K562 (cell line): Measurements from ENCODE around the gene TKTL2. TPM values are rescaled to one million over a fixed set of nuclear protein-coding genes. Genes with fewer than 3 reads are reported as not detected.

Experiments used
- ATAC-seq: fragments of 200-7000 bp; cut with Tn5 transposase; 3 replicates; pipeline ENCODE4 v1.9.1; 2020; ENCODE audit warnings: moderate library complexity
- BruUV-seq: library from RNA; stranded (reverse); fragments of 400-500 nt; replicated peaks from 2 replicates; lab custom pipeline; 2021; lab: Mats Ljungman, UMichigan
- CTCF ChIA-PET: fragments of 300-600 bp; formaldehyde crosslinking; extraction: SDS; loops from one replicate; lab custom pipeline; 2021; ENCODE audit warnings: low intra/inter-chr PET ratio; lab: Yijun Ruan, JAX
- POLR2A ChIA-PET: fragments of 300-600, 350-650 bp; sonication (Branson Sonifier 250); formaldehyde crosslinking; extraction: SDS; loops from one replicate; lab custom pipeline; 2021; ENCODE audit warnings: antibody characterized with exemption, inconsistent platforms; lab: Yijun Ruan, JAX
- DNase-seq, 4 experiments: peaks; one replicate each; pipeline versions ENCODE4 v3.0.0 to v3.0.0-alpha.2; 2011 to 2018; ENCODE audit warnings: low spot score in 3 of 4, mixed read lengths in 3 of 4; ENCODE audit errors: extremely low read depth in 1 of 4
- FAIRE-seq: peaks from 2 replicates; lab custom pipeline; 2011; peaks lifted over from hg19 to GRCh38; lab: Jason Lieb, UNC
- H2AFZ ChIP-seq: 2 replicates; pipeline ENCODE4 v1.6.0; 2011; ENCODE audit warnings: low read depth, low read length, control low read depth, inconsistent platforms
- H3K27ac ChIP-seq: fragments of 200-600 bp; 3 replicates; pipeline ENCODE4 v1.8.0; 2011; ENCODE audit warnings: low read depth, mild to moderate bottlenecking, control low read depth, inconsistent platforms, low read length, moderate library complexity, mixed read lengths; ENCODE audit errors: extremely low read depth
- H3K27me3 ChIP-seq, 2 experiments: fragments of 300-600 bp in 1 of 2; 2 replicates in 1 of 2; 3 replicates in 1 of 2; pipeline versions ENCODE4 v1.6.0 to v1.8.0; 2011; ENCODE audit warnings: inconsistent platforms in 2 of 2, low read length in 2 of 2, mild to moderate bottlenecking in 1 of 2, mixed read lengths in 1 of 2, moderate library complexity in 1 of 2; ENCODE audit not compliant: control insufficient read depth in 2 of 2, insufficient read depth in 2 of 2
- H3K36me3 ChIP-seq: fragments of 300-600 bp; 3 replicates; pipeline ENCODE4 v1.8.0; 2011; ENCODE audit warnings: mild to moderate bottlenecking, low read length, inconsistent platforms; ENCODE audit not compliant: control insufficient read depth, insufficient read depth
- H3K4me1 ChIP-seq, 2 experiments: fragments of 200-600 bp in 1 of 2; replicated peaks in 1 of 2; 2 replicates in 1 of 2; 3 replicates in 1 of 2; pipeline versions ENCODE4 v1.5.1 to v1.8.0; 2011; ENCODE audit warnings: inconsistent platforms in 2 of 2, low read length in 2 of 2, mild to moderate bottlenecking in 1 of 2, mixed read lengths in 1 of 2, moderate library complexity in 1 of 2; ENCODE audit not compliant: control insufficient read depth in 2 of 2, insufficient read depth in 2 of 2
- H3K4me2 ChIP-seq: 2 replicates; pipeline ENCODE4 v1.6.1; 2011; ENCODE audit warnings: low read length, control low read depth, inconsistent platforms, mixed read lengths; ENCODE audit not compliant: insufficient read depth
- H3K4me3 ChIP-seq: fragments of 200-600 bp; sonication (generic), shearing (Covaris generic); 2 replicates; pipeline ENCODE4 v1.5.1; 2016; ENCODE audit warnings: control low read depth, inconsistent platforms
- H3K79me2 ChIP-seq: fragments of 200-600 bp; 3 replicates; pipeline ENCODE4 v1.8.0; 2011; ENCODE audit warnings: low read length, inconsistent platforms; ENCODE audit not compliant: control insufficient read depth, insufficient read depth
- H3K9ac ChIP-seq, 2 experiments: 2 replicates each; pipeline versions ENCODE4 v1.6.0 to v1.6.1; 2011; ENCODE audit warnings: low read depth in 2 of 2, low read length in 2 of 2, control low read depth in 1 of 2, inconsistent platforms in 1 of 2, mild to moderate bottlenecking in 1 of 2, mixed read lengths in 1 of 2; ENCODE audit not compliant: insufficient read depth in 1 of 2
- H3K9me1 ChIP-seq: one replicate; pipeline ENCODE4 v1.6.0; 2011; ENCODE audit warnings: inconsistent platforms, mild to moderate bottlenecking, low read length, moderate library complexity; ENCODE audit not compliant: control insufficient read depth, insufficient read depth
- H3K9me3 ChIP-seq: replicated peaks from 2 replicates; pipeline ENCODE4 v1.5.1; 2011; ENCODE audit warnings: low read depth, low read length, inconsistent platforms; ENCODE audit not compliant: control insufficient read depth, insufficient read depth
- H4K20me1 ChIP-seq: replicated peaks from 2 replicates; pipeline ENCODE4 v1.6.1; 2011; ENCODE audit warnings: low read length, inconsistent platforms, mixed read lengths; ENCODE audit not compliant: control insufficient read depth, insufficient read depth
- NCOR1 ChIP-seq: fragments of 450-650 bp; IDR thresholded peaks from 2 replicates; pipeline ENCODE4 v1.6.1; 2016; ENCODE audit warnings: mild to moderate bottlenecking, moderate library complexity
- NFIX ChIP-seq: fragments of 250-450 bp; sonication (Bioruptor Pico); IDR thresholded peaks from 2 replicates; pipeline ENCODE4 v1.4.0; 2020; ENCODE audit warnings: low read depth, mild to moderate bottlenecking, moderate library complexity
- PHB2 ChIP-seq: fragments of 450-650 bp; IDR thresholded peaks from 2 replicates; pipeline ENCODE4 v1.6.1; 2017; ENCODE audit warnings: low read depth
- RCOR1 ChIP-seq, 2 experiments: IDR thresholded peaks; 2 replicates each; pipeline ENCODE4 v1.6.1; 2012; ENCODE audit warnings: low read depth in 2 of 2, low read length in 2 of 2, borderline replicate concordance in 1 of 2, improper control_type of control experiment in 1 of 2
- SIN3B ChIP-seq: fragments of 450-650 bp; IDR thresholded peaks from 2 replicates; pipeline ENCODE4 v1.6.1; 2017; ENCODE audit warnings: low read depth, mild to moderate bottlenecking, moderate library complexity
- SMARCA5 ChIP-seq: fragments of 450-650 bp; IDR thresholded peaks from 2 replicates; pipeline ENCODE4 v1.6.1; 2016
- SNRNP70 ChIP-seq: fragments of 200-400 bp; formaldehyde crosslinking; optimal IDR thresholded peaks from 2 replicates; pipeline ENCODE3; 2017; ENCODE audit warnings: low read depth, low read length
- TAF15 ChIP-seq: fragments of 200-400 bp; formaldehyde crosslinking; IDR thresholded peaks from 2 replicates; pipeline ENCODE4 v1.6.1; 2017; ENCODE audit warnings: mild to moderate bottlenecking, low read depth, low read length, moderate library complexity
- THRA ChIP-seq: fragments of 450-650 bp; IDR thresholded peaks from 2 replicates; pipeline ENCODE4 v1.6.1; 2017; ENCODE audit warnings: mild to moderate bottlenecking, moderate library complexity
- ZBTB7A ChIP-seq: IDR thresholded peaks from 2 replicates; pipeline ENCODE4 v1.6.1; 2011; ENCODE audit warnings: low read depth, mild to moderate bottlenecking, low read length, moderate library complexity, borderline replicate concordance; ENCODE audit not compliant: control insufficient read depth
- WGBS: fragments of 100-300 bp; shearing (Covaris generic); methylation state at CpG from one replicate; pipeline ENCODE4 v1.1.6; 2016; ENCODE audit warnings: low coverage, mixed read lengths; ENCODE audit not compliant: insufficient coverage; ENCODE audit errors: missing lambda C conversion rate; 5-methylcytosine and 5-hydroxymethylcytosine counted together
- in situ Hi-C: fragments of 300-500 bp; cut with MboI; formaldehyde crosslinking; loops from 4 replicates; pipeline ENCODE4 v1.15.0; 2018; ENCODE audit warnings: inconsistent platforms, mixed read lengths
- intact Hi-C: fragments of 100-400 bp; cut with micrococcal nuclease; formaldehyde crosslinking; loops from 2 replicates; pipeline ENCODE4 v1.14.2; 2022
- polyA plus RNA-seq, 8 experiments: library from polyadenylated mRNA; depleted of rRNA in 4 of 8; stranded (reverse) in 5 of 8; unstranded in 3 of 8; fragments of >200 nt; fragmentation: Nextera tagmentation in 2 of 8; fragmentation: Illumina TruSeq in 1 of 8; extraction: Ambion mirVana in 2 of 8; extraction: Trizol in 1 of 8; gene quantifications; 2 replicates each; pipeline versions ENCODE4 v1.2.1 to v1.2.3, GENCODE V29; 2011 to 2014; ENCODE audit warnings: inconsistent platforms in 1 of 8, missing spikeins in 1 of 8
- total RNA-seq, 7 experiments: library from RNA; depleted of rRNA in 6 of 7; stranded (reverse); fragments of >200 nt in 6 of 7; fragmentation: Illumina TruSeq in 2 of 7; extraction: Trizol in 2 of 7; gene quantifications; 2 replicates each; pipeline versions ENCODE4 v1.2.1 to v1.2.3, GENCODE V29; 2011 to 2021; ENCODE audit warnings: low replicate concordance in 1 of 7

Gene TKTL2
- total and polyA plus RNA-seq, 9 of the 15 experiments (the other 6 are each of a cell fraction or from before 2014, with no cell fraction given): 0.03 to 0.31 (median 0.09) TPM; not detected in 1

DNA sequence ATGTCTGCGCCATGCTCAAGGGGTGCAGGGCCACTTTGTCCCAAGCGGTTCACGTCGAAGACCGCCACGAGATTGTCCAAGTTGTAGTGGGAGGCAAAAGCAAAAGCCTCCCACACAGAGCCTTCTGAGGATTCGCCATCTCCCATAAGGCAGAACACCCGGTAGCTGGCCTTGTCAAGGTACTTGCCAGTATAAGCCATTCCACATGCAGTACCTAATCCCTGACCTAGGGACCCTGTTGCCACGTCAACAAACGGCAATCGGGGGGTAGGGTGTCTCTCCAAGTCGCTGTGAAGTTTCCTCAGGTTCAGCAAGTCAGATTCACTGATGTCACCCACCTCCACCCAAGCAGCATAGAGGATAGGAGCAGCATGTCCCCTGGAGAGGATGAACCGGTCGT, 424 bp downstream of the TKTL2 start:
- intact Hi-C loops (no loop called here), in situ Hi-C loops (no loop called here)
- ATAC-seq (peak; percentile 60), FAIRE-seq (no peak), DNase-seq (no peak)
- no peaks in the 10 kb centered on the region for H3K9me1 ChIP-seq
- peaks cover 0 to 6% of the 10 kb centered on the region in 2 experiments; a peak in 2 of 5 replicates for H3K4me1 ChIP-seq
- no peaks in the 10 kb centered on the region for H4K20me1 ChIP-seq
- no peak overlapping the region for H3K4me3 ChIP-seq
- H3K27ac ChIP-seq: no peak overlapping the region
- no peak overlapping the region for H3K9ac ChIP-seq
- BruUV-seq: no TSS peak
- TF ChIP-seq NCOR1 (no peak), PHB2 (no peak), TAF15 (no peak), SIN3B (no peak), RCOR1 (IDR thresholded peaks at IDR 0.05; ENCODE audit: borderline replicate concordance in 1 of 2, low read depth in 2 of 2, low read length in 2 of 2) (no peak), SNRNP70 (no peak), THRA (no peak), ZBTB7A (no peak), NFIX (no peak), SMARCA5 (no peak)
- peaks cover 0 to 16% of the 10 kb centered on the region in 2 experiments; a peak in 3 of 5 replicates for H3K27me3 ChIP-seq
- H2AFZ ChIP-seq: peak overlapping the region; percentile 80
- CTCF ChIA-PET: no interaction called here
- H3K4me2 ChIP-seq: peak overlapping the region; percentile 51; the same call in 1 of the 2 replicates
- 22% methylated on average over 14 of the region's 14 CpGs for WGBS
- H3K36me3 ChIP-seq: no peaks in the 10 kb centered on the region
- H3K79me2 ChIP-seq: no peaks in the 10 kb centered on the region
- POLR2A ChIA-PET: no interaction called here
- no peaks in the 10 kb centered on the region; the same call in 1 of the 2 replicates for H3K9me3 ChIP-seq
